NCI-H2081 treated with DMSO at 0.1 percent for 48 hours (cell line): Measurements from ENCODE around the gene OR10V1.

Experiments
- DNase-seq: peaks from one replicate; lab custom pipeline; 2025; lab: John Stamatoyannopoulos, UW

The OR10V1 gene

GRCh38 chr11:59668188-59668949 is 45.3 kb downstream of the OR10V1 start:
- DNase-seq, result no peak

GRCh38 chr11:59667812-59668187 is 45.8 kb downstream of the OR10V1 start:
- no peak for DNase-seq

DNA sequence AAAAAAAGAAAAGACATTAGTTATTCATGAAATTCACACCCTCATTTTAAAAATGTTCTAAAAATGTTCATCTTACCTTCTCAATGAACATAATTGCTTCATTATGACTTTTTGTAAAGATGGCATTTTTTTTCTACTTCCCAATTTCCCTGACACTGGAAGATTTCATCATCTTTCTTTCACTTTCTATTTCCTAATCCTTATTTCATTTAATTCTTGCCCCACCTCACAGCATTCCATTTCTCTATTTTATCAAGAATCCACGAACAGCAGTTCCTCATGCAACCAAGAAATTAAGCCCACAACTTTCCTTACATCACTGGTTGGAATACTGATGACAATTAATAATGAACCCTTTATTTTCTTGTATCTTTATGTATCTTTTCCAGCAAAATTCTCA is 46.7 kb downstream of the OR10V1 start:
- DNase-seq, result no peak
